LHCN-M2 (cell line): ENCODE results near the gene CAMK2N1. TPM values are rescaled to one million over a fixed set of nuclear protein-coding genes. Genes with fewer than 3 reads are reported as not detected.

Source experiments
- DNase-seq: peaks from one replicate; pipeline ENCODE4 v3.0.0-alpha.2; 2012; ENCODE audit warnings: low read depth
- total RNA-seq: library from RNA; depleted of rRNA; stranded (reverse); fragments of >200 nt; gene quantifications from 2 replicates; pipeline ENCODE4 v1.2.3, GENCODE V29; 2014

CAMK2N1 gene
- total RNA-seq, 1 experiment from 2014 or later: 31.2 TPM

- DNase-seq: no peak
Measured at GRCh38 chr1:20479840-20480239, 6.2 kb downstream of the CAMK2N1 start.

GRCh38 chr1:20478057-20478635 is 7.9 kb downstream of the CAMK2N1 start:
- DNase-seq: no peak

GRCh38 chr1:20477348-20478056 is 8.5 kb downstream of the CAMK2N1 start:
- DNase-seq: peak; percentile 79

- DNase-seq: no peak
Measured at GRCh38 chr1:20476265-20477038, 9.6 kb downstream of the CAMK2N1 start.

GRCh38 chr1:20474996-20475395 is 11.0 kb downstream of the CAMK2N1 start:
- no peak for DNase-seq

- no peak for DNase-seq
Measured at GRCh38 chr1:20474333-20474975, 11.6 kb downstream of the CAMK2N1 start.

- DNase-seq: no peak
Measured at GRCh38 chr1:20473894-20474293, 12.1 kb downstream of the CAMK2N1 start.

GRCh38 chr1:20472860-20473711 is 12.9 kb downstream of the CAMK2N1 start:
- DNase-seq: peak; percentile 67

GRCh38 chr1:20472121-20472520 is 13.9 kb downstream of the CAMK2N1 start:
- DNase-seq: no peak

- peak; percentile 72 for DNase-seq
Measured at GRCh38 chr1:20470194-20470593, 15.8 kb downstream of the CAMK2N1 start.

- peak; percentile 28 for DNase-seq
Measured at GRCh38 chr1:20469406-20470076, 16.5 kb downstream of the CAMK2N1 start.

- no peak for DNase-seq
Measured at GRCh38 chr1:20466273-20466672, 19.7 kb downstream of the CAMK2N1 start.

GRCh38 chr1:20465187-20465586 is 20.8 kb downstream of the CAMK2N1 start:
- DNase-seq: no peak

GRCh38 chr1:20463502-20463901 is 22.5 kb downstream of the CAMK2N1 start:
- no peak for DNase-seq

- no peak for DNase-seq
Measured at GRCh38 chr1:20462397-20462796, 23.6 kb downstream of the CAMK2N1 start.

GRCh38 chr1:20458717-20459116 is 27.3 kb downstream of the CAMK2N1 start:
- no peak for DNase-seq

- DNase-seq: no peak
Measured at GRCh38 chr1:20454004-20454403, 32.0 kb downstream of the CAMK2N1 start.

GRCh38 chr1:20449735-20450311 is 36.2 kb downstream of the CAMK2N1 start:
- no peak for DNase-seq

- no peak for DNase-seq
Measured at GRCh38 chr1:20448671-20449071, 37.3 kb downstream of the CAMK2N1 start.

GRCh38 chr1:20447794-20448193 is 38.2 kb downstream of the CAMK2N1 start:
- no peak for DNase-seq
